HepG2 (cell line): ENCODE data around the gene CNKSR3. TPM values are rescaled to one million over a fixed set of nuclear protein-coding genes. Genes with fewer than 3 reads are reported as not detected.
A peak's percentile ranks its signal among the peaks of the same experiment; 100 is the strongest.

Experiments used
- ARHGAP35 ChIP-seq: sonication (generic); formaldehyde crosslinking; IDR thresholded peaks from 2 replicates; pipeline ENCODE4 v1.9.0; 2022; ENCODE audit warnings: mild to moderate bottlenecking, inconsistent platforms, moderate library complexity, missing genetic modification reagents, borderline replicate concordance
- ATM ChIP-seq: fragments of 450-650 bp; IDR thresholded peaks from 2 replicates; pipeline ENCODE4 v1.7.1; 2017; ENCODE audit warnings: mild to moderate bottlenecking, borderline replicate concordance
- ELF3 ChIP-seq: IDR thresholded peaks from 2 replicates; pipeline ENCODE4 v1.6.1; 2016; ENCODE audit warnings: missing genetic modification reagents, missing compliant biosample characterization
- FOXM1 ChIP-seq: sonication (generic); formaldehyde crosslinking; IDR thresholded peaks from 2 replicates; pipeline ENCODE4 v1.5.0; 2020; ENCODE audit warnings: missing genetic modification reagents
- HINFP ChIP-seq: sonication (generic); formaldehyde crosslinking; IDR thresholded peaks from 2 replicates; pipeline ENCODE4 v1.4.0; 2020; ENCODE audit warnings: low read depth, mild to moderate bottlenecking, missing genetic modification reagents
- HIVEP1 ChIP-seq: sonication (generic); formaldehyde crosslinking; IDR thresholded peaks from 2 replicates; pipeline ENCODE4 v1.4.0; 2020; ENCODE audit warnings: mild to moderate bottlenecking, missing genetic modification reagents
- MAFG ChIP-seq: sonication (generic); formaldehyde crosslinking; IDR thresholded peaks from 2 replicates; pipeline ENCODE4 v1.5.1; 2020; ENCODE audit warnings: mild to moderate bottlenecking, missing genetic modification reagents
- MED13 ChIP-seq: sonication (generic); formaldehyde crosslinking; IDR thresholded peaks from 2 replicates; pipeline ENCODE4 v1.5.0; 2020; ENCODE audit warnings: missing genetic modification reagents
- NCOA2 ChIP-seq: sonication (generic); formaldehyde crosslinking; IDR thresholded peaks from 2 replicates; pipeline ENCODE4 v1.8.0; 2022; ENCODE audit warnings: inconsistent platforms
- PHB2 ChIP-seq: fragments of 450-650 bp; IDR thresholded peaks from 2 replicates; pipeline ENCODE4 v1.6.1; 2018; ENCODE audit not compliant: partially characterized antibody
- POLR2A ChIP-seq, 2 experiments: IDR thresholded peaks; 2 replicates each; pipeline ENCODE4 v1.6.1; 2011; ENCODE audit warnings: low read depth in 2 of 2, low read length in 2 of 2, mild to moderate bottlenecking in 1 of 2, moderate library complexity in 1 of 2; ENCODE audit not compliant: insufficient read depth in 1 of 2
- RCOR2 ChIP-seq: IDR thresholded peaks from 2 replicates; pipeline ENCODE4 v1.6.1; 2016; ENCODE audit warnings: missing biosample characterization, missing genetic modification reagents
- TFDP2 ChIP-seq: sonication (generic); formaldehyde crosslinking; IDR thresholded peaks from 2 replicates; pipeline ENCODE4 v1.4.0; 2020; ENCODE audit warnings: missing genetic modification reagents
- XRCC5 ChIP-seq: fragments of 200-400 bp; formaldehyde crosslinking; optimal IDR thresholded peaks from 2 replicates; pipeline ENCODE3; 2017; ENCODE audit warnings: mild to moderate bottlenecking, low read length
- ZBED4 ChIP-seq: sonication (generic); formaldehyde crosslinking; IDR thresholded peaks from 2 replicates; pipeline ENCODE4 v1.4.0; 2020; ENCODE audit warnings: missing genetic modification reagents, borderline replicate concordance
- ZBTB37 ChIP-seq: sonication (generic); formaldehyde crosslinking; IDR thresholded peaks from 2 replicates; pipeline ENCODE4 v1.4.0; 2020; ENCODE audit warnings: mild to moderate bottlenecking, missing genetic modification reagents
- ZBTB7A ChIP-seq: sonication (generic); formaldehyde crosslinking; IDR thresholded peaks from 2 replicates; pipeline ENCODE4 v1.8.0; 2022; ENCODE audit warnings: mild to moderate bottlenecking, missing genetic modification reagents
- ZNF34 ChIP-seq: sonication (generic); formaldehyde crosslinking; IDR thresholded peaks from 2 replicates; pipeline ENCODE4 v1.4.0; 2020; ENCODE audit warnings: mild to moderate bottlenecking, missing genetic modification reagents, borderline replicate concordance
- ZNF660 ChIP-seq: sonication (generic); formaldehyde crosslinking; IDR thresholded peaks from 2 replicates; pipeline ENCODE4 v1.5.1; 2020; ENCODE audit warnings: mild to moderate bottlenecking, low read depth, missing genetic modification reagents, borderline replicate concordance
- ZNF678 ChIP-seq: sonication (generic); formaldehyde crosslinking; IDR thresholded peaks from 2 replicates; pipeline ENCODE4 v1.4.0; 2020; ENCODE audit warnings: mild to moderate bottlenecking, missing genetic modification reagents
- ZNF766 ChIP-seq: sonication (generic); formaldehyde crosslinking; IDR thresholded peaks from 2 replicates; pipeline ENCODE4 v1.5.0; 2020; ENCODE audit warnings: missing genetic modification reagents, borderline replicate concordance
- ZNF782 ChIP-seq: sonication (generic); formaldehyde crosslinking; IDR thresholded peaks from 2 replicates; pipeline ENCODE4 v1.4.0; 2020; ENCODE audit warnings: missing genetic modification reagents, mild to moderate bottlenecking, borderline replicate concordance
- ZNF878 ChIP-seq: sonication (generic); formaldehyde crosslinking; IDR thresholded peaks from 2 replicates; pipeline ENCODE4 v1.8.1; 2023; ENCODE audit warnings: mild to moderate bottlenecking, missing genetic modification reagents, moderate library complexity
- polyA plus RNA-seq, 8 experiments: library from polyadenylated mRNA; depleted of rRNA in 3 of 8; stranded (reverse) in 7 of 8; unstranded in 1 of 8; fragments of >200 nt; fragmentation: Illumina TruSeq in 4 of 8; extraction: Trizol in 4 of 8; gene quantifications; 2 replicates each; pipeline versions ENCODE4 v1.2.1 to v1.2.3, GENCODE V29; 2011 to 2016; ENCODE audit warnings: low read depth in 4 of 8, missing spikeins in 1 of 8, mixed read lengths in 1 of 8; ENCODE audit not compliant: insufficient read depth in 1 of 8
- total RNA-seq, 5 experiments: library from RNA; depleted of rRNA; stranded (reverse); fragments of >200 nt; fragmentation: Illumina TruSeq; extraction: Trizol; gene quantifications; 2 replicates each; pipeline ENCODE4 v1.2.3, GENCODE V29; 2016; ENCODE audit warnings: low read depth in 1 of 5

The CNKSR3 gene
- total and polyA plus RNA-seq, 2 of the 13 experiments (the other 11 are each of a cell fraction or from before 2014, with no cell fraction given): 9.2 to 38.6 TPM

- peak; percentile 65 for TF ChIP-seq ZBED4 (CRISPR knock-in tag)
- no peak; the same call in 1 of the 2 replicates for TF ChIP-seq ZNF678 (CRISPR knock-in tag)
- no peak for TF ChIP-seq ZBTB37
- no peak; the same call in 1 of the 2 replicates for TF ChIP-seq ZNF766 (CRISPR knock-in tag)
- TF ChIP-seq ELF3 (CRISPR knock-in tag): peak; percentile 72; the same call in 1 of the 2 replicates
- TF ChIP-seq TFDP2 (CRISPR knock-in tag): peak; percentile 86
- no peak for TF ChIP-seq HINFP (CRISPR knock-in tag)
- peak; percentile 53 for TF ChIP-seq ZBTB7A
- 0 out of 2 replicates have a peak, but pooled peaks have one; percentile 3 for TF ChIP-seq RCOR2
- TF ChIP-seq ATM: no peak
- peak; percentile 89 for TF ChIP-seq POLR2A (IDR thresholded peaks at IDR 0.05; ENCODE audit: insufficient read depth in 1 of 2, low read depth in 2 of 2, low read length in 2 of 2)
- peak; percentile 41 for TF ChIP-seq XRCC5
- TF ChIP-seq FOXM1 (CRISPR knock-in tag): no peak
- no peak for TF ChIP-seq ZNF660 (CRISPR knock-in tag)
- peak; percentile 41; the same call in 1 of the 2 replicates for TF ChIP-seq ZNF878
- peak; percentile 53; the same call in 1 of the 2 replicates for TF ChIP-seq NCOA2
- TF ChIP-seq ZNF34 (CRISPR knock-in tag): peak; percentile 77; the same call in 1 of the 2 replicates
- TF ChIP-seq MAFG (CRISPR knock-in tag): peak; percentile 31
- TF ChIP-seq MED13: no peak; the same call in 1 of the 2 replicates
- no peak for TF ChIP-seq HIVEP1
- peak; percentile 60 for TF ChIP-seq ZNF782
- TF ChIP-seq ARHGAP35 (CRISPR knock-in tag): peak; percentile 79; the same call in 1 of the 2 replicates
- no peak for TF ChIP-seq PHB2
Observed at GRCh38 chr6:154510144-154510905, at the start of gene CNKSR3 (continued).
